Body of pancreas (tissue), 4 donors: ENCODE measurements around the gene EYA3. TPM values are rescaled to one million over a fixed set of nuclear protein-coding genes. Genes with fewer than 3 reads are reported as not detected.
A peak's percentile ranks its signal among the peaks of the same experiment; 100 is the strongest.

ENCODE experiments used
- ATAC-seq: fragments of 150-250 bp; one replicate; pipeline ENCODE4 v1.9.1; 2016
- DNase-seq, 4 donors: peaks; one replicate each; pipeline ENCODE4 v3.0.0-alpha.2; 2019
- H3K27ac ChIP-seq, 4 donors: fragments of 200-600 bp; sonication (generic); 1 replicate in 3 of 4; 2 replicates in 1 of 4; pipeline versions ENCODE4 v1.5.1 to v1.6.1; 2016 to 2019; ENCODE audit warnings: mild to moderate bottlenecking in 1 of 4, mixed read lengths in 1 of 4, moderate library complexity in 1 of 4
- H3K27me3 ChIP-seq, 2 donors: fragments of 200-600 bp; sonication (generic); one replicate each; pipeline ENCODE4 v1.6.0; 2016; ENCODE audit warnings: mild to moderate bottlenecking in 1 of 2
- H3K36me3 ChIP-seq, 2 donors: fragments of 200-600 bp; sonication (generic); replicated peaks in 1 of 2; 2 replicates each; pipeline ENCODE4 v1.5.1; 2016; ENCODE audit warnings: low read depth in 2 of 2; ENCODE audit not compliant: insufficient read depth in 1 of 2
- H3K4me1 ChIP-seq: fragments of 200-600 bp; sonication (generic); one replicate; pipeline ENCODE4 v1.6.0; 2016
- H3K4me3 ChIP-seq, 2 donors: fragments of 200-600 bp; sonication (generic); 1 replicate in 1 of 2; 2 replicates in 1 of 2; pipeline ENCODE4 v1.5.1; 2016 to 2019
- H3K9me3 ChIP-seq, 3 donors: fragments of 200-600 bp; sonication (generic); 1 replicate in 2 of 3; 2 replicates in 1 of 3; pipeline ENCODE4 v1.5.1; 2016
- POLR2A ChIP-seq, 3 donors: fragments of 450-650 bp; IDR thresholded peaks; one replicate each; pipeline ENCODE4 v1.6.1; 2016; ENCODE audit warnings: antibody characterized with exemption in 3 of 3, mild to moderate bottlenecking in 2 of 3
- WGBS, 2 donors: methylation state at CpG; one replicate each; pipeline ENCODE4 v1.1.5; 2017; 5-methylcytosine and 5-hydroxymethylcytosine counted together
- intact Hi-C: fragments of 100-400 bp; cut with DNase I; formaldehyde crosslinking; loops from one replicate; pipeline ENCODE4 v1.15.1; 2023
- total RNA-seq, 2 donors: library from RNA; depleted of rRNA; stranded (reverse); fragments of >200 nt; gene quantifications; one replicate each; pipeline ENCODE4 v1.1.0, GENCODE V29; 2016
- TF ChIP-seq, protein P1 (sequence below), 7 experiments: fragments of 450-650 bp in 4 of 7; fragments of 200-600 bp in 3 of 7; sonication (generic) in 3 of 7; IDR thresholded peaks; one replicate each; pipeline ENCODE4 v1.5.1; 2016 to 2019; ENCODE audit warnings: antibody characterized with exemption in 7 of 7

The EYA3 gene
- total RNA-seq, 2 donors from 2014 or later, result 7.8 to 15.5 TPM

- H3K4me3 ChIP-seq, result no peak overlapping the region
- TF ChIP-seq, protein P1, sequence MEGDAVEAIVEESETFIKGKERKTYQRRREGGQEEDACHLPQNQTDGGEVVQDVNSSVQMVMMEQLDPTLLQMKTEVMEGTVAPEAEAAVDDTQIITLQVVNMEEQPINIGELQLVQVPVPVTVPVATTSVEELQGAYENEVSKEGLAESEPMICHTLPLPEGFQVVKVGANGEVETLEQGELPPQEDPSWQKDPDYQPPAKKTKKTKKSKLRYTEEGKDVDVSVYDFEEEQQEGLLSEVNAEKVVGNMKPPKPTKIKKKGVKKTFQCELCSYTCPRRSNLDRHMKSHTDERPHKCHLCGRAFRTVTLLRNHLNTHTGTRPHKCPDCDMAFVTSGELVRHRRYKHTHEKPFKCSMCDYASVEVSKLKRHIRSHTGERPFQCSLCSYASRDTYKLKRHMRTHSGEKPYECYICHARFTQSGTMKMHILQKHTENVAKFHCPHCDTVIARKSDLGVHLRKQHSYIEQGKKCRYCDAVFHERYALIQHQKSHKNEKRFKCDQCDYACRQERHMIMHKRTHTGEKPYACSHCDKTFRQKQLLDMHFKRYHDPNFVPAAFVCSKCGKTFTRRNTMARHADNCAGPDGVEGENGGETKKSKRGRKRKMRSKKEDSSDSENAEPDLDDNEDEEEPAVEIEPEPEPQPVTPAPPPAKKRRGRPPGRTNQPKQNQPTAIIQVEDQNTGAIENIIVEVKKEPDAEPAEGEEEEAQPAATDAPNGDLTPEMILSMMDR (IDR thresholded peaks at IDR 0.05), result no peak
- TF ChIP-seq POLR2A (IDR thresholded peaks at IDR 0.05), result no peak
- no peaks in the 10 kb centered on the region for H3K4me1 ChIP-seq
- ATAC-seq, result no peak
- 73 to 76% methylated on average over 1 of the region's 1 CpG for WGBS, 2 donors
- H3K27ac ChIP-seq, result no peak overlapping the region
- H3K27me3 ChIP-seq, result no peaks in the 10 kb centered on the region
- H3K9me3 ChIP-seq, result no peaks in the 10 kb centered on the region
- H3K36me3 ChIP-seq, result peaks cover 14 to 31% of the 10 kb centered on the region in 2 donors
- intact Hi-C loops, result no loop called here
- DNase-seq, result no peak
Measured at GRCh38 chr1:27994060-27994459, 94.3 kb downstream of the EYA3 start.

GRCh38 chr1:27993241-27993640 lies 95.2 kb downstream of the EYA3 start:
- Histone ChIP-seq H3K9me3 (no peaks in the 10 kb centered on the region), H3K27ac (no peak overlapping the region), H3K4me3 (no peak overlapping the region), H3K27me3 (no peaks in the 10 kb centered on the region), H3K36me3 (peaks cover 13 to 34% of the 10 kb centered on the region in 2 donors), H3K4me1 (no peaks in the 10 kb centered on the region)
- no peak for TF ChIP-seq POLR2A (IDR thresholded peaks at IDR 0.05)
- TF ChIP-seq, protein P1 (IDR thresholded peaks at IDR 0.05), result no peak
- 67 to 85% methylated on average over 3 of the region's 3 CpGs for WGBS, 2 donors
- DNase-seq, result no peak
- ATAC-seq, result no peak
- intact Hi-C loops, result no loop called here

GRCh38 chr1:27992276-27992675 lies 96.1 kb downstream of the EYA3 start:
- no peak for ATAC-seq
- WGBS, 2 donors, result 81 to 86% methylated on average over 6 of the region's 6 CpGs
- H3K27me3 ChIP-seq, result no peaks in the 10 kb centered on the region
- H3K9me3 ChIP-seq, result no peaks in the 10 kb centered on the region
- no peak overlapping the region for H3K4me3 ChIP-seq
- peaks cover 7 to 35% of the 10 kb centered on the region in 2 donors for H3K36me3 ChIP-seq
- H3K4me1 ChIP-seq, result no peaks in the 10 kb centered on the region
- DNase-seq, result peak in 1 of 4 donors; percentile 10
- no peak overlapping the region for H3K27ac ChIP-seq
- intact Hi-C loops, result no loop called here
- no peak for TF ChIP-seq POLR2A (IDR thresholded peaks at IDR 0.05)
- TF ChIP-seq, protein P1 (IDR thresholded peaks at IDR 0.05), result no peak

DNA sequence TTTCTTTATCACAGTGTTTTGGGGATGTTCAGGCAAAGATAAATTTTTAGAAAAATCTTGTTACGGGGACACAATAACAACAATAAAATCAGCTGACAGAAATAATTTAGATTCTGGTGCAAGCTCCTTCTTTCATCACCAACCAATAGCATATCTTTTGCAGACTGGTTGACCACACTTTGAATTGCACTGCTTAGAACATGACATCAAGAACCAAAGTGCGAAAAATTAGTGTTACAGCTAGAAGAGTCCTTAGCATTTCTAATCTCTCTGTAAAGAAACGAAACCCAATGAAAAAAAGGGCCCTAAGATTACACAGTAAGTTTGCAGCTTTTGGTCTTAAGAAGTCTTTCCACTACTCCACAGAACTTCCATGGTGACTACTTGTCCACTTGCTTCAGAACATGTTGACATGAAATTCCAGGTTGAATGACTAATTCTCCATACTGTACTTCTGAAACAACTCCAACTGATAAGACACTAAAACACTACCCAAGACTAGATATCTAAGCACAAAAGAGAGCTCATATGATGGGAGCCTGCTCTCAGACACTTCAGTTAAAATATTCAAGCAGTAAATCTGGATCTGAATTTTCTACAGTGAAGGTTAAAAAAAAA lies 97.4 kb downstream of the EYA3 start:
- H3K9me3 ChIP-seq, result no peaks in the 10 kb centered on the region
- TF ChIP-seq, protein P1 (IDR thresholded peaks at IDR 0.05), result no peak
- no peak for TF ChIP-seq POLR2A (IDR thresholded peaks at IDR 0.05)
- peaks cover 0 to 25% of the 10 kb centered on the region in 2 donors for H3K36me3 ChIP-seq
- no peaks in the 10 kb centered on the region for H3K4me1 ChIP-seq
- intact Hi-C loops, result no loop called here
- 94 to 98% methylated on average over 3 of the region's 3 CpGs for WGBS, 2 donors
- no peak for DNase-seq
- H3K27me3 ChIP-seq, result no peaks in the 10 kb centered on the region
- no peak for ATAC-seq
- H3K27ac ChIP-seq, result no peak overlapping the region
- no peak overlapping the region for H3K4me3 ChIP-seq

DNA sequence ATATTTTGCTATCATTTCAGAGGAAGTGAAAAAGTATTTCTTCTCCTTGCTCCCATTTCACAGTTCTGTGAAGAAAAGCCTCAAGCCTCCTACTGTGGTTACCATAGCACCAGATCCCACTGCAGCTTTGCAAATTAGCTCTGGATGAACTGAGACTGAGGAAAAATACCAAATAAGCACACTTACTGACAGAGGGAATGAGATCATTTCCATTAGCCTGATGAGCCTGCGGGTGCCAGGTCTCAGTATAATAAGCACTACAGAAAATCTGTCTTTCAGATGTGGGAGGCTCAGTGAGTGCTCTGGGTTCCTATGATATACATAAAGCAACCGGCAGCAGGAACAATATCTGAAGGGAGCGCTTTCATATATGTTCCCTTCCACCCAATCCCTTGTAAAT lies 107.3 kb downstream of the EYA3 start:
- 84 to 88% methylated on average over 3 of the region's 3 CpGs for WGBS, 2 donors
- Histone ChIP-seq H3K4me1 (peaks cover 7% of the 10 kb centered on the region), H3K27ac (no peak overlapping the region), H3K36me3 (peaks cover 0 to 4% of the 10 kb centered on the region in 2 donors), H3K27me3 (no peaks in the 10 kb centered on the region), H3K9me3 (no peaks in the 10 kb centered on the region), H3K4me3 (no peak overlapping the region)
- TF ChIP-seq POLR2A (IDR thresholded peaks at IDR 0.05), result no peak
- TF ChIP-seq, protein P1 (IDR thresholded peaks at IDR 0.05), result no peak
- DNase-seq (peak in 1 of 4 donors; percentile 13), ATAC-seq (no peak)
- intact Hi-C loops, result no loop called here
